Endodermal cell (in vitro differentiated cells): ENCODE measurements around the gene LENEP. TPM values are rescaled to one million over a fixed set of nuclear protein-coding genes. Genes with fewer than 3 reads are reported as not detected.
"Not testable (repeated sequence)": the region's sequence is repeated elsewhere in the genome, so short reads cannot be mapped to it uniquely, and the experiment has no call there.

Experiments
- DNase-seq: peaks from one replicate; pipeline ENCODE4 v3.0.0-alpha.2; 2017
- H3K27ac ChIP-seq: 2 replicates; pipeline ENCODE4 v1.5.1; 2013; ENCODE audit warnings: mild to moderate bottlenecking, low read depth, low read length, moderate library complexity
- H3K27me3 ChIP-seq: 2 replicates; pipeline ENCODE4 v1.6.1; 2013; ENCODE audit warnings: mild to moderate bottlenecking, low read length, moderate library complexity; ENCODE audit not compliant: insufficient read depth, control insufficient read depth, poor library complexity, severe bottlenecking
- H3K36me3 ChIP-seq: 2 replicates; pipeline ENCODE4 v1.7.0; 2013; ENCODE audit warnings: mild to moderate bottlenecking, low read length, moderate library complexity; ENCODE audit not compliant: control insufficient read depth, insufficient read depth
- H3K4me1 ChIP-seq: one replicate; pipeline ENCODE4 v1.7.0; 2013; ENCODE audit warnings: low read length; ENCODE audit not compliant: control insufficient read depth, insufficient read depth
- H3K4me3 ChIP-seq: 2 replicates; pipeline ENCODE4 v1.5.1; 2013; ENCODE audit warnings: mild to moderate bottlenecking, low read length, moderate library complexity
- H3K9ac ChIP-seq: 2 replicates; pipeline ENCODE4 v1.6.1; 2013; ENCODE audit warnings: mild to moderate bottlenecking, low read length, moderate library complexity; ENCODE audit not compliant: poor library complexity, severe bottlenecking; ENCODE audit errors: extremely low read depth
- H3K9me3 ChIP-seq: 2 replicates; pipeline ENCODE4 v1.6.1; 2013; ENCODE audit warnings: mild to moderate bottlenecking, low read length, moderate library complexity; ENCODE audit not compliant: control insufficient read depth
- H3K27ac Mint-ChIP-seq: 2 replicates; pipeline ENCODE4 v1.8.0; 2020; ENCODE audit warnings: mixed read lengths
- H3K27me3 Mint-ChIP-seq: 2 replicates; pipeline ENCODE4 v1.8.0; 2021; ENCODE audit warnings: mild to moderate bottlenecking, mixed read lengths; ENCODE audit not compliant: insufficient read depth
- H3K36me3 Mint-ChIP-seq: 2 replicates; pipeline ENCODE4 v1.8.0; 2020; ENCODE audit warnings: low read depth, mixed read lengths
- H3K4me1 Mint-ChIP-seq: 2 replicates; pipeline ENCODE4 v1.8.0; 2020; ENCODE audit warnings: mixed read lengths
- H3K4me3 Mint-ChIP-seq: 2 replicates; pipeline ENCODE4 v1.8.0; 2020; ENCODE audit warnings: mild to moderate bottlenecking, moderate library complexity, mixed read lengths
- H3K9me3 Mint-ChIP-seq: 2 replicates; pipeline ENCODE4 v1.8.0; 2020; ENCODE audit warnings: mild to moderate bottlenecking, mixed read lengths
- WGBS, 2 experiments: methylation state at CpG; one replicate each; pipeline versions ENCODE4 v1.1.5 to v1.1.7; 2013; ENCODE audit warnings: missing lambda C conversion rate in 2 of 2, mixed read lengths in 1 of 2; ENCODE audit not compliant: insufficient coverage in 1 of 2, insufficient read length in 1 of 2; 5-methylcytosine and 5-hydroxymethylcytosine counted together
- total RNA-seq, 2 donors: library from RNA; stranded (reverse); fragmentation: NEBNext Ultra II Directional in 1 of 2; extraction: Animal tissue kit (Norgen Biotek cat#: 25700) in 1 of 2; gene quantifications; 2 replicates in 1 of 2; 3 replicates in 1 of 2; pipeline ENCODE4 v1.2.1, GENCODE V29; 2021
- TF ChIP-seq, protein P1 (sequence below): fragments of 200-600 bp; sonication (generic); conservative IDR thresholded peaks from 2 replicates; pipeline ENCODE4 v1.5.0; 2021; ENCODE audit warnings: antibody characterized with exemption, mild to moderate bottlenecking

LENEP gene
- total RNA-seq, 2 donors from 2014 or later, result 2.0 TPM; not detected in 1

DNA sequence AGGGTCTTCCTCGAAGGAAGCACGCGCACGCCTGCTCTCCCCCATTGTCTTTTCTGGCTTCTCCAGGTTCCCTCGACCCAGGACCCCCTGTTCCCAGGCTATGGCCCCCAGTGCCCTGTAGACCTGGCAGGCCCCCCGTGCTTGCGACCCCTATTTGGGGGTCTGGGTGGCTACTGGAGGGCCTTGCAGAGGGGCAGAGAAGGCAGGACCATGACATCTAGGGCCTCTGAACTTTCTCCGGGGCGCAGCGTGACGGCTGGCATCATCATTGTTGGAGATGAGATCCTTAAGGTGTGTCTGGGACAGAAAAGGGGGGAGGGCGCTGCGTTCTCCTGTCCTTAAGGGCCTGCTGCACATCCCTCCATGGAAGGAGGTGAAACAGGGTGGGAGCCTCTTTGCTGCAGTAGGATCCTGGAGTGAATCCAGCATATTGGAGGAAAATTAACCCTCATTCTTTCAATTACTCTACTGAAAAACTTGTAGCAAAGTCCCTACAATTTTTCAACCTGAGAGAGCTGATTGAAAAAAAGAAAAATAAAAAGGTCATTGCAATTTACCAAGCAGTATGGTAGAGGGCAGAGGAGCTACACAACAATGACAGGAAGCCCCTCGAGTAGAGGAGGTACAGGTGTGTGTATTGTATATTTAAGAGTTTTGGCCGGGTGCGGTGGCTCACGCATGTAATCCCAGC lies 9.5 kb upstream of the LENEP start:
- H3K4me3 ChIP-seq, result peak overlapping the region; percentile 94
- WGBS, 2 experiments, result 9 to 22% methylated on average over 13 to 17 of the region's 17 CpGs
- H3K4me1 ChIP-seq, result no peaks in the 10 kb centered on the region
- H3K4me3 Mint-ChIP-seq, result no peak overlapping the region
- H3K27me3 Mint-ChIP-seq, result no peaks in the 10 kb centered on the region
- no peak overlapping the region for H3K27ac Mint-ChIP-seq
- no peaks in the 10 kb centered on the region for H3K9me3 Mint-ChIP-seq
- TF ChIP-seq, protein P1, sequence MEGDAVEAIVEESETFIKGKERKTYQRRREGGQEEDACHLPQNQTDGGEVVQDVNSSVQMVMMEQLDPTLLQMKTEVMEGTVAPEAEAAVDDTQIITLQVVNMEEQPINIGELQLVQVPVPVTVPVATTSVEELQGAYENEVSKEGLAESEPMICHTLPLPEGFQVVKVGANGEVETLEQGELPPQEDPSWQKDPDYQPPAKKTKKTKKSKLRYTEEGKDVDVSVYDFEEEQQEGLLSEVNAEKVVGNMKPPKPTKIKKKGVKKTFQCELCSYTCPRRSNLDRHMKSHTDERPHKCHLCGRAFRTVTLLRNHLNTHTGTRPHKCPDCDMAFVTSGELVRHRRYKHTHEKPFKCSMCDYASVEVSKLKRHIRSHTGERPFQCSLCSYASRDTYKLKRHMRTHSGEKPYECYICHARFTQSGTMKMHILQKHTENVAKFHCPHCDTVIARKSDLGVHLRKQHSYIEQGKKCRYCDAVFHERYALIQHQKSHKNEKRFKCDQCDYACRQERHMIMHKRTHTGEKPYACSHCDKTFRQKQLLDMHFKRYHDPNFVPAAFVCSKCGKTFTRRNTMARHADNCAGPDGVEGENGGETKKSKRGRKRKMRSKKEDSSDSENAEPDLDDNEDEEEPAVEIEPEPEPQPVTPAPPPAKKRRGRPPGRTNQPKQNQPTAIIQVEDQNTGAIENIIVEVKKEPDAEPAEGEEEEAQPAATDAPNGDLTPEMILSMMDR, result no peak
- no peak for DNase-seq
- H3K27me3 ChIP-seq, result no peaks in the 10 kb centered on the region
- H3K36me3 ChIP-seq, result peaks cover 46% of the 10 kb centered on the region
- H3K9me3 ChIP-seq, result no peaks in the 10 kb centered on the region
- H3K36me3 Mint-ChIP-seq, result peaks cover 46% of the 10 kb centered on the region
- H3K9ac ChIP-seq, result peak overlapping the region; percentile 80
- peak overlapping the region; percentile 50 for H3K27ac ChIP-seq
- peaks cover 4% of the 10 kb centered on the region for H3K4me1 Mint-ChIP-seq

DNA sequence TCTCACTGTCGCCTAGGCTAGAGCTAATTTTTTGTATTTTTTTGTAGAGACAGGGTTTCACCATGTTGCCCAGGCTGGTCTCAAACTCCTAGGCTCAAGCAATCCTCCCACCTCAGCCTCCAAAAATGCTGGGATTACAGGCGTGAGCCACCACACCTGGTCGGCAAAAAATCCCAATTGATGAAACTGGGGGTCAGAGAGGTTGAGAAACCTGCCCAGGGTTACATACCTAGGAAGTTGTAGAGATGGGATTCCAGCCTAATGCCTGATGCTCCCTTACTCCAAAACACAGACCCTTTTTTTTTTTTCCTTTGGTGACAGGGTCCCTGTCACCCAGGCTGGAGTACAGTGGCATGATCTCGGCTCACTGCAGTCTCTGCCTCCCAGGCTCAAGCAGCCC lies 6.7 kb upstream of the LENEP start:
- not testable (repeated sequence) for H3K9me3 ChIP-seq, H3K4me1 Mint-ChIP-seq, H3K4me1 ChIP-seq, H3K27ac Mint-ChIP-seq, H3K9me3 Mint-ChIP-seq, H3K27me3 ChIP-seq, H3K27ac ChIP-seq, H3K27me3 Mint-ChIP-seq, H3K9ac ChIP-seq, H3K4me3 ChIP-seq, DNase-seq, H3K4me3 Mint-ChIP-seq
- H3K36me3 Mint-ChIP-seq, result peaks cover 41% of the 10 kb centered on the region
- peaks cover 42% of the 10 kb centered on the region for H3K36me3 ChIP-seq
- WGBS, 2 experiments, result 90 to 97% methylated on average over 2 to 4 of the region's 4 CpGs

DNA sequence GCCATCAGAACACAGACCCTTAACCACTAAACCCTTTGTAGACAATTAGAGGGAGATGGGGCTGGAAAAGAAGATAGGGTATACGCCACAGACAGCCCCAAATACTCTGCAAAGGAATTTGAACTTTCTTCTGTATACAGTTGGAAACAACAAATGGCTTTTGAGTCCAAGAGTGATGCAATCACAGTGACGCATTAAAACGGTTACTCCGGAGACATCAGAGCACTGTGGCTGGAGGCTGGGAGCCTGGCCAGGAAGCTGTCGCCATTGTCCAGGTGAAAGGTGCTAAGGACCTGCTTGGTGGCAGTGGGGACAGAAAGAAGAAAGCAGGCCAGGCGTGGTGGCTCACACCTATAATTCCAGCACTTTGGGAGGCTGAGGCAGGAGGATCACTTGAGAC lies 6.1 kb upstream of the LENEP start:
- H3K36me3 ChIP-seq, result peaks cover 42% of the 10 kb centered on the region
- TF ChIP-seq, protein P1, result no peak
- no peak overlapping the region for H3K9ac ChIP-seq
- no peak for DNase-seq
- H3K4me1 ChIP-seq, result no peaks in the 10 kb centered on the region
- no peaks in the 10 kb centered on the region for H3K9me3 ChIP-seq
- Mint-ChIP-seq H3K36me3 (peaks cover 39% of the 10 kb centered on the region), H3K27ac (no peak overlapping the region), H3K4me1 (peaks cover 4% of the 10 kb centered on the region), H3K9me3 (no peaks in the 10 kb centered on the region), H3K4me3 (no peak overlapping the region), H3K27me3 (no peaks in the 10 kb centered on the region)
- WGBS, 2 experiments, result 93 to 100% methylated on average over 4 to 6 of the region's 6 CpGs
- no peak overlapping the region for H3K27ac ChIP-seq
- H3K27me3 ChIP-seq, result no peaks in the 10 kb centered on the region
- H3K4me3 ChIP-seq, result no peak overlapping the region
